PC-3 (cell line): Measurements from ENCODE around the gene TTK. TPM values are rescaled to one million over a fixed set of nuclear protein-coding genes. Genes with fewer than 3 reads are reported as not detected.
"Not testable (repeated sequence)": the region's sequence is repeated elsewhere in the genome, so short reads cannot be mapped to it uniquely, and the experiment has no call there.

ENCODE experiments used
- ATAC-seq: fragments of 200-7000 bp; cut with Tn5 transposase; 2 replicates; pipeline ENCODE4 v1.9.1; 2020; ENCODE audit warnings: mild to moderate bottlenecking, moderate library complexity
- BruUV-seq: library from RNA; stranded (reverse); fragments of 400-500 nt; replicated peaks from 2 replicates; lab custom pipeline; 2021; lab: Mats Ljungman, UMichigan
- CTCF ChIA-PET: fragments of 300-600 bp; sonication (Branson Sonifier 250); formaldehyde crosslinking; loops from one replicate; lab custom pipeline; 2022; ENCODE audit warnings: antibody characterized with exemption; lab: Charles Lee
- POLR2A ChIA-PET: fragments of 300-600 bp; sonication (Branson Sonifier 250); formaldehyde crosslinking; loops from one replicate; lab custom pipeline; 2022; ENCODE audit warnings: antibody characterized with exemption; ENCODE audit not compliant: unreplicated experiment; lab: Charles Lee
- DNase-seq: peaks from one replicate; pipeline ENCODE4 v3.0.0-alpha.2; 2015
- H2AFZ ChIP-seq: fragments of 300-600 bp; sonication (generic); 2 replicates; pipeline ENCODE4 v1.6.0; 2016; ENCODE audit warnings: antibody characterized with exemption, low read length
- H3F3A ChIP-seq: fragments of 300-600 bp; sonication (generic); one replicate; pipeline ENCODE4 v1.6.0; 2017; ENCODE audit warnings: antibody characterized with exemption, low read length, control low read depth, mild to moderate bottlenecking; ENCODE audit not compliant: unreplicated experiment
- H3K27ac ChIP-seq: fragments of 300-600 bp; sonication (generic); 2 replicates; pipeline ENCODE4 v1.5.1; 2016; ENCODE audit warnings: mild to moderate bottlenecking, low read length
- H3K27me3 ChIP-seq: fragments of 300-600 bp; sonication (generic); 2 replicates; pipeline ENCODE4 v1.6.1; 2016; ENCODE audit warnings: low read length, mixed read lengths
- H3K36me3 ChIP-seq: fragments of 300-600 bp; sonication (generic); 2 replicates; pipeline ENCODE4 v1.6.1; 2016; ENCODE audit warnings: low read depth, mixed run types, low read length, mixed read lengths
- H3K4me1 ChIP-seq: fragments of 300-600 bp; sonication (generic); 2 replicates; pipeline ENCODE4 v1.5.1; 2016; ENCODE audit warnings: low read length; ENCODE audit not compliant: insufficient read depth
- H3K4me2 ChIP-seq: fragments of 300-600 bp; sonication (generic); 2 replicates; pipeline ENCODE4 v1.6.0; 2016; ENCODE audit warnings: low read length
- H3K4me3 ChIP-seq: fragments of 300-600 bp; sonication (generic); 2 replicates; pipeline ENCODE4 v1.5.1; 2016; ENCODE audit warnings: mild to moderate bottlenecking, low read length, mixed read lengths
- H3K79me2 ChIP-seq: fragments of 300-600 bp; sonication (generic); 2 replicates; pipeline ENCODE4 v1.6.1; 2017; ENCODE audit warnings: low read length, mixed read lengths
- H3K9ac ChIP-seq: fragments of 300-600 bp; sonication (generic); 2 replicates; pipeline ENCODE4 v1.6.0; 2016; ENCODE audit warnings: mild to moderate bottlenecking, low read length
- H3K9me2 ChIP-seq: fragments of 300-600 bp; sonication (generic); replicated peaks from 2 replicates; pipeline ENCODE4 v1.6.1; 2016; ENCODE audit warnings: mixed run types, low read length, mixed read lengths
- H3K9me3 ChIP-seq: fragments of 300-600 bp; sonication (generic); 2 replicates; pipeline ENCODE4 v1.6.1; 2016; ENCODE audit warnings: low read length, mixed read lengths
- H4K20me1 ChIP-seq: fragments of 300-600 bp; sonication (generic); 2 replicates; pipeline ENCODE4 v1.6.1; 2016; ENCODE audit warnings: low read length, mixed read lengths
- EZH2 ChIP-seq: fragments of 300-600 bp; sonication (generic); IDR thresholded peaks from one replicate; pipeline ENCODE4 v1.6.1; 2017; ENCODE audit warnings: antibody characterized with exemption, mild to moderate bottlenecking, low read length; ENCODE audit not compliant: unreplicated experiment
- EZH2phosphoT487 ChIP-seq: fragments of 300-600 bp; sonication (generic); IDR thresholded peaks from 2 replicates; pipeline ENCODE4 v1.6.1; 2018; ENCODE audit warnings: mild to moderate bottlenecking, antibody characterized with exemption, low read length, borderline replicate concordance
- intact Hi-C: fragments of 100-400 bp; cut with micrococcal nuclease; formaldehyde crosslinking; loops from 2 replicates; pipeline ENCODE4 v1.9.0; 2023
- total RNA-seq: library from RNA; depleted of rRNA; stranded (reverse); fragments of >200 nt; gene quantifications from 2 replicates; pipeline ENCODE4 v1.2.3, GENCODE V29; 2014
- TF ChIP-seq, protein P1 (sequence below): fragments of 300-600 bp; sonication (generic); conservative IDR thresholded peaks from 2 replicates; pipeline ENCODE4 v1.5.1; 2017; ENCODE audit warnings: antibody characterized with exemption, low read depth, mild to moderate bottlenecking, low read length

Gene TTK
- total RNA-seq, 1 experiment from 2014 or later = 39.0 TPM

DNA sequence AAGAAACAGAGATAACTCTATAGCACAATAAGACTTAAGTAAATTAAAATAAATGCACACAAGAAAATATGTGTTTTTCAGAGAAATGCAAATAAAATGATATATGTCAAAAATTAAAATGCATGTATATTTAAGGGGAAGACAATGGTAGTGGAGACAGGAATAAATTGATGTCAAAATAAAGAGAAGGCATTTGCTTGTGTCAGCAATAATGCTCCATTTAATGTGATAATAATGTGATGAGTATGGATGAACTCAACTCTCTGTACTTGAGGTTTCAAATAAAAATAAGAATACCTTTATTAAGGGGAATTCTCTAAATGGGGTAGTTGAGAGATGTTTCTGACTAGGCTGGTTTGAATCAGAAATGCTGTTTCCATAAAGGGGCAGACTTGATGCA is 56.3 kb downstream of the TTK start:
- DNase-seq (no peak), ATAC-seq (no peak)
- H3K36me3 ChIP-seq = no peaks in the 10 kb centered on the region
- no peaks in the 10 kb centered on the region for H3K4me1 ChIP-seq
- H4K20me1 ChIP-seq = no peaks in the 10 kb centered on the region
- H3K9ac ChIP-seq = no peak overlapping the region
- no peaks in the 10 kb centered on the region for H3K9me2 ChIP-seq
- no peak overlapping the region for H3K27ac ChIP-seq
- no peaks in the 10 kb centered on the region for H3K9me3 ChIP-seq
- no peak overlapping the region for H3K4me2 ChIP-seq
- no peaks in the 10 kb centered on the region for H3F3A ChIP-seq
- CTCF ChIA-PET = no interaction called here
- no TSS peak for BruUV-seq
- TF ChIP-seq, protein P1, sequence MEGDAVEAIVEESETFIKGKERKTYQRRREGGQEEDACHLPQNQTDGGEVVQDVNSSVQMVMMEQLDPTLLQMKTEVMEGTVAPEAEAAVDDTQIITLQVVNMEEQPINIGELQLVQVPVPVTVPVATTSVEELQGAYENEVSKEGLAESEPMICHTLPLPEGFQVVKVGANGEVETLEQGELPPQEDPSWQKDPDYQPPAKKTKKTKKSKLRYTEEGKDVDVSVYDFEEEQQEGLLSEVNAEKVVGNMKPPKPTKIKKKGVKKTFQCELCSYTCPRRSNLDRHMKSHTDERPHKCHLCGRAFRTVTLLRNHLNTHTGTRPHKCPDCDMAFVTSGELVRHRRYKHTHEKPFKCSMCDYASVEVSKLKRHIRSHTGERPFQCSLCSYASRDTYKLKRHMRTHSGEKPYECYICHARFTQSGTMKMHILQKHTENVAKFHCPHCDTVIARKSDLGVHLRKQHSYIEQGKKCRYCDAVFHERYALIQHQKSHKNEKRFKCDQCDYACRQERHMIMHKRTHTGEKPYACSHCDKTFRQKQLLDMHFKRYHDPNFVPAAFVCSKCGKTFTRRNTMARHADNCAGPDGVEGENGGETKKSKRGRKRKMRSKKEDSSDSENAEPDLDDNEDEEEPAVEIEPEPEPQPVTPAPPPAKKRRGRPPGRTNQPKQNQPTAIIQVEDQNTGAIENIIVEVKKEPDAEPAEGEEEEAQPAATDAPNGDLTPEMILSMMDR = no peak
- TF ChIP-seq EZH2phosphoT487 (no peak), EZH2 (no peak)
- H3K79me2 ChIP-seq = no peaks in the 10 kb centered on the region
- no peak overlapping the region for H2AFZ ChIP-seq
- no peaks in the 10 kb centered on the region for H3K27me3 ChIP-seq
- intact Hi-C loops = no loop called here
- H3K4me3 ChIP-seq = no peak overlapping the region
- POLR2A ChIA-PET = no interaction called here

DNA sequence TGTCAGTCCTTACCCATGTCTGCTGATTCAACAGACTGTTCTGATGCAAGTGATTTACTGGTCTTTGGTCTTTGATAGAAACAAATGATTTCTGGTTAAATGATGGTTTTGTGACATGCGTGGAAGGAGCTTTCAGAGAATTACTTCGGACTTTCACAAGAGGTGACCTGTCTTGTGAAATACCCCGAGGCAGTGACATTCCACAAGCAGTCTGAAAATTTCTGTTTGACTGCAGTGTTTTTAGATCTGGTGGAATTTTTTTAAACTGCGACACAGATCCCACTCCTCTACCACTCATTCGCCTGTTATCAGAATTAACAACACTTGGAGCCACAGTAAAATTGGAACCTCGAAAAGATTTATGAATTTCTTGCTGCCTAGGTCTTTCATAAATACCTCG is 63.7 kb downstream of the TTK start:
- H3K36me3 ChIP-seq, H4K20me1 ChIP-seq, POLR2A ChIA-PET, H3K27ac ChIP-seq, ATAC-seq, intact Hi-C loops, H3K4me2 ChIP-seq, H3K9me2 ChIP-seq, H3K27me3 ChIP-seq, H3F3A ChIP-seq, H3K4me1 ChIP-seq, H3K9ac ChIP-seq, H3K9me3 ChIP-seq, H3K79me2 ChIP-seq, H2AFZ ChIP-seq, H3K4me3 ChIP-seq, CTCF ChIA-PET, BruUV-seq, DNase-seq: not testable (repeated sequence)

DNA sequence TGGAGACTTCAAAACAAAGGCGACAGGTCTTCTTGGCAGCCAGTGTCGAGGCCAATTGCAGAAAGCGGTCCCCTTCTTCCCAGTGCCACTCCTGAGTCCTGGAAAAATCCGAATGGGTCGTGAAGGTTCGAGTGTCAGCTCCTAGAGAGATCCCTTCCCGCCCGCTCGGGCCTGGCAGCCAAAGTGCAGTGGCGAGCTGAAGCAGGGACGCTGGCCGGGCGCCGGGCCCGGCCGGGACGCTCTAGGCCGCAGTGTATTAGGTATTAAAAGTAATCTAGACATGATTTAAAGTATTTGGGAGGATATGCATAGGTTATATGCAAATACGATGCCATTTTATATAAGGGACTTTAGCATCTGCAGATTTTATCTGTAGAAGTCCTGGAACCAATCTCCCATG is 66.0 kb downstream of the TTK start:
- intact Hi-C loops, BruUV-seq, H3K9ac ChIP-seq, ATAC-seq, H3K27ac ChIP-seq, H3K27me3 ChIP-seq, H4K20me1 ChIP-seq, H3F3A ChIP-seq, H3K36me3 ChIP-seq, H3K9me2 ChIP-seq, CTCF ChIA-PET, H3K4me2 ChIP-seq, H2AFZ ChIP-seq, DNase-seq, H3K4me3 ChIP-seq, H3K9me3 ChIP-seq, H3K79me2 ChIP-seq, H3K4me1 ChIP-seq, POLR2A ChIA-PET: not testable (repeated sequence)

DNA sequence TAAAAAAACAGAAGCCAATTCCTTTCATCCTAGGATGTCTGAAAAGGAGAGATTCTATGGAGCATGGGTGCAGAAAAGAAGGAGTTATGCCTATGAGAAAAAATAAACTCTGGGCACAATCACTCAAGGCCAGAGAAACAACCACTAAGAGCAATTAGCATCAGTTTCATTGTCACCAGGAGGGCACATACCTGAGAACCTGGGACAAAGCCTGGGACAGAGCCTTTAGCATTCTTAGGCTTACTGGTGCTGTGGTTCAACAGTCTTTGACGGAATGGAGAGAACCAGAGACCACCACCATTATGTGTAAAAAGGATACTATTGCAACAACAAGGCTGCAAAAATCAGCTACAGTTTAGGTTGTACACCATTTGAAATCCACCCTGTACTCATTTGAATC is 72.6 kb downstream of the TTK start:
- no peaks in the 10 kb centered on the region for H3K27me3 ChIP-seq
- H3F3A ChIP-seq = no peaks in the 10 kb centered on the region
- H4K20me1 ChIP-seq = no peaks in the 10 kb centered on the region
- no peaks in the 10 kb centered on the region for H3K79me2 ChIP-seq
- no peak overlapping the region for H3K4me2 ChIP-seq
- no peak overlapping the region for H2AFZ ChIP-seq
- POLR2A ChIA-PET = no interaction called here
- no TSS peak for BruUV-seq
- H3K9me2 ChIP-seq = no peaks in the 10 kb centered on the region
- H3K9me3 ChIP-seq = no peaks in the 10 kb centered on the region
- TF ChIP-seq, protein P1 = no peak
- TF ChIP-seq EZH2 = no peak
- no peak for TF ChIP-seq EZH2phosphoT487
- CTCF ChIA-PET = no interaction called here
- no peaks in the 10 kb centered on the region for H3K4me1 ChIP-seq
- DNase-seq = no peak
- H3K4me3 ChIP-seq = no peak overlapping the region
- intact Hi-C loops = no loop called here
- ATAC-seq = no peak
- no peaks in the 10 kb centered on the region for H3K36me3 ChIP-seq
- no peak overlapping the region for H3K9ac ChIP-seq
- H3K27ac ChIP-seq = no peak overlapping the region
